Fibroblast of lung (primary cell): Measurements from ENCODE around the gene APP.

ENCODE experiments used
- CTCF ChIP-seq, 2 donors: IDR thresholded peaks in 1 of 2; conservative IDR thresholded peaks in 1 of 2; 1 replicate in 1 of 2; 2 replicates in 1 of 2; pipeline ENCODE4 v1.5.1; 2011 to 2012; ENCODE audit warnings: low read length in 2 of 2, control low read depth in 1 of 2, inconsistent platforms in 1 of 2, low read depth in 1 of 2, mild to moderate bottlenecking in 1 of 2
- EZH2 ChIP-seq: IDR thresholded peaks from 2 replicates; pipeline ENCODE4 v1.5.1; 2012; ENCODE audit warnings: low read length, control low read depth, mild to moderate bottlenecking; ENCODE audit errors: missing control alignments

DNA sequence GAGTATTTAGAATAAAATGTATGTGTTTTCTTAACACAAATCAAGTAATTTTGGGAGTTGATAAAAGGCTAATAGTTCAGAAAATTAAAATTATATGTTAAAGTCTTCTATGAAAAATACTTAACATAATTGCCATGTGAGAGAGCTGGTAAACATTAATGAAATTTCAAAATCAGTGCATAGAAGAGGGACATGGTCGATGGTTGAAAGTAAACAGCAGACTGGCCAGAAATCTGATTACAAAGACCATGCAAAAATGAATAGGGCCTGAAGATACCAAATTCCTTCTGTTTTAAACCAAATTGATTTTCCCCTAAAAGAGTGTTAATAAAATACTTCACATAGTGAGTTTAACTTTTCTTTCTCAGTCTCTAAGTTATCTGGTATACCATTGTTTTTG lies 307.5 kb downstream of the APP start:
- no peak for TF ChIP-seq CTCF (conservative IDR thresholded peaks at IDR 0.05 in 1 of 2, IDR thresholded peaks at IDR 0.05 in 1 of 2; ENCODE audit: low read depth in 1 of 2, low read length in 2 of 2)
- no peak for TF ChIP-seq EZH2
